ENCODE data around the gene MACROD1. TPM values are rescaled to one million over a fixed set of nuclear protein-coding genes. Genes with fewer than 3 reads are reported as not detected.

The MACROD1 gene
- total and polyA plus RNA-seq, 9 of the 15 experiments (the other 6 are each of a cell fraction or from before 2014, with no cell fraction given): 1.1 to 60.0 (median 26.4) TPM

- ChIA-PET CTCF (ENCODE audit: low intra/inter-chr PET ratio) (interaction anchor here (0.5 to 1.7 kb wide), 3 partner anchors 108 to 309 kb away, joined by 3 to 4 read pairs (median 3); partner anchors contain the start of genes MARK2 and RCOR2), POLR2A (interaction anchor here (0.6 kb wide), 1 partner anchor 101 kb away, joined by 5 read pairs; no protein-coding TSS in a partner anchor)
- DNase-seq (ENCODE audit: extremely low read depth in 1 of 4, low spot score in 3 of 4): peak; percentile 78 to 83 (median 82)
- Histone ChIP-seq H3K4me1 (replicated peaks in 1 of 2; ENCODE audit: control insufficient read depth in 2 of 2, insufficient read depth in 2 of 2, low read length in 2 of 2) (peaks cover 0 to 60% of the 10 kb centered on the region in 2 experiments), H3K27ac (ENCODE audit: extremely low read depth, low read depth, low read length) (no peak overlapping the region), H3K4me3 (no peak overlapping the region), H3K79me2 (ENCODE audit: control insufficient read depth, insufficient read depth, low read length) (peaks cover 9% of the 10 kb centered on the region; the same call in 2 of the 3 replicates), H4K20me1 (replicated peaks; ENCODE audit: control insufficient read depth, insufficient read depth, low read length) (peaks cover 24% of the 10 kb centered on the region), H3K9ac (ENCODE audit: insufficient read depth in 1 of 2, low read depth in 2 of 2, low read length in 2 of 2) (peak overlapping the region in 1 of 2 experiments; percentile 12; a peak in 1 of 4 replicates), H3K9me3 (replicated peaks; ENCODE audit: control insufficient read depth, insufficient read depth, low read depth, low read length) (no peaks in the 10 kb centered on the region), H3K9me1 (ENCODE audit: control insufficient read depth, insufficient read depth, low read length) (no peaks in the 10 kb centered on the region), H3K4me2 (ENCODE audit: insufficient read depth, low read length) (no peak overlapping the region), H3K27me3 (ENCODE audit: control insufficient read depth in 2 of 2, insufficient read depth in 2 of 2, low read length in 2 of 2) (no peaks in the 10 kb centered on the region), H2AFZ (ENCODE audit: low read depth, low read length) (no peak overlapping the region), H3K36me3 (ENCODE audit: control insufficient read depth, insufficient read depth, low read length) (peaks cover 17% of the 10 kb centered on the region; the same call in 2 of the 3 replicates)
- no TSS peak for BruUV-seq (replicated peaks)
- intact Hi-C loops (cut with micrococcal nuclease) (loop anchor here (2.0 to 10.0 kb wide), 5 partner anchors 56 to 404 kb away; no protein-coding TSS in a partner anchor), in situ Hi-C loops (cut with MboI) (loop anchor here (5.0 to 10.0 kb wide), 2 partner anchors 311 to 384 kb away; partner anchors contain the start of genes MARK2 and ZFTA)
- ATAC-seq: peak; percentile 81
- WGBS (ENCODE audit: insufficient coverage, low coverage, missing lambda C conversion rate): 54% methylated on average over 16 of the region's 19 CpGs
- FAIRE-seq: peak; percentile 90
- TF ChIP-seq CBX3 (IDR thresholded peaks at IDR 0.05; ENCODE audit: borderline replicate concordance in 1 of 2, low read length in 2 of 2) (no peak), CTCFL (IDR thresholded peaks at IDR 0.05; ENCODE audit: borderline replicate concordance, insufficient read depth, low read depth, low read length, poor library complexity, severe bottlenecking) (peak; percentile 43), MEIS2 (IDR thresholded peaks at IDR 0.05; ENCODE audit: partially characterized antibody) (no peak), CHD4 (IDR thresholded peaks at IDR 0.05; ENCODE audit: insufficient read depth, insufficient replicate concordance, low read depth, low read length, poor library complexity, severe bottlenecking) (no peak), NR2C1 (IDR thresholded peaks at IDR 0.05) (no peak), NR2C1 (tag; IDR thresholded peaks at IDR 0.05) (no peak), KLF13 (tag; IDR thresholded peaks at IDR 0.05; ENCODE audit: borderline replicate concordance, low read depth) (no peak), STAG1 (CRISPR knock-in tag; IDR thresholded peaks at IDR 0.05; ENCODE audit: borderline replicate concordance) (peak; percentile 88; the same call in 1 of the 2 replicates), NFIC (IDR thresholded peaks at IDR 0.05) (0 out of 2 replicates have a peak, but pooled peaks have one; percentile 10), POLR2A (conservative IDR thresholded peaks at IDR 0.05) (no peak), KDM2B (CRISPR knock-in tag; IDR thresholded peaks at IDR 0.05) (no peak), CAMTA2 (CRISPR knock-in tag; conservative IDR thresholded peaks at IDR 0.05) (no peak), ZFX (CRISPR knock-in tag; IDR thresholded peaks at IDR 0.05) (no peak), ZNF134 (CRISPR knock-in tag; conservative IDR thresholded peaks at IDR 0.05) (no peak), RAD21 (CRISPR knock-in tag; conservative IDR thresholded peaks at IDR 0.05 in 1 of 2, IDR thresholded peaks at IDR 0.05 in 1 of 2) (peak; percentile 65 to 82)
- TF ChIP-seq, protein P1, sequence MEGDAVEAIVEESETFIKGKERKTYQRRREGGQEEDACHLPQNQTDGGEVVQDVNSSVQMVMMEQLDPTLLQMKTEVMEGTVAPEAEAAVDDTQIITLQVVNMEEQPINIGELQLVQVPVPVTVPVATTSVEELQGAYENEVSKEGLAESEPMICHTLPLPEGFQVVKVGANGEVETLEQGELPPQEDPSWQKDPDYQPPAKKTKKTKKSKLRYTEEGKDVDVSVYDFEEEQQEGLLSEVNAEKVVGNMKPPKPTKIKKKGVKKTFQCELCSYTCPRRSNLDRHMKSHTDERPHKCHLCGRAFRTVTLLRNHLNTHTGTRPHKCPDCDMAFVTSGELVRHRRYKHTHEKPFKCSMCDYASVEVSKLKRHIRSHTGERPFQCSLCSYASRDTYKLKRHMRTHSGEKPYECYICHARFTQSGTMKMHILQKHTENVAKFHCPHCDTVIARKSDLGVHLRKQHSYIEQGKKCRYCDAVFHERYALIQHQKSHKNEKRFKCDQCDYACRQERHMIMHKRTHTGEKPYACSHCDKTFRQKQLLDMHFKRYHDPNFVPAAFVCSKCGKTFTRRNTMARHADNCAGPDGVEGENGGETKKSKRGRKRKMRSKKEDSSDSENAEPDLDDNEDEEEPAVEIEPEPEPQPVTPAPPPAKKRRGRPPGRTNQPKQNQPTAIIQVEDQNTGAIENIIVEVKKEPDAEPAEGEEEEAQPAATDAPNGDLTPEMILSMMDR (IDR thresholded peaks at IDR 0.05 in 2 of 3, conservative IDR thresholded peaks at IDR 0.05 in 1 of 3; ENCODE audit: insufficient read depth in 2 of 3, low read depth in 1 of 3, low read length in 3 of 3): peak; percentile 84 to 93 (median 87)
- TF ChIP-seq, protein P2, sequence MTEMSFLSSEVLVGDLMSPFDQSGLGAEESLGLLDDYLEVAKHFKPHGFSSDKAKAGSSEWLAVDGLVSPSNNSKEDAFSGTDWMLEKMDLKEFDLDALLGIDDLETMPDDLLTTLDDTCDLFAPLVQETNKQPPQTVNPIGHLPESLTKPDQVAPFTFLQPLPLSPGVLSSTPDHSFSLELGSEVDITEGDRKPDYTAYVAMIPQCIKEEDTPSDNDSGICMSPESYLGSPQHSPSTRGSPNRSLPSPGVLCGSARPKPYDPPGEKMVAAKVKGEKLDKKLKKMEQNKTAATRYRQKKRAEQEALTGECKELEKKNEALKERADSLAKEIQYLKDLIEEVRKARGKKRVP (CRISPR knock-in tag; IDR thresholded peaks at IDR 0.05): no peak
These were observed 17.5 kb downstream of the MACROD1 start for GRCh38 chr11:64148226-64148916.
